SK-N-SH treated with all-trans-retinoic acid at 6 μM for 48 hours (cell line): ENCODE measurements around the gene SYNDIG1L.

Experiments
- ARNTL ChIP-seq: fragments of 450-650 bp; formaldehyde crosslinking; IDR thresholded peaks from 2 replicates; pipeline ENCODE4 v1.5.0; 2020; ENCODE audit warnings: low read depth, mild to moderate bottlenecking, moderate library complexity, borderline replicate concordance
- CSDC2 ChIP-seq: fragments of 250-450 bp; sonication (Bioruptor Pico); IDR thresholded peaks from 2 replicates; pipeline ENCODE4 v1.5.0; 2020; ENCODE audit warnings: mild to moderate bottlenecking, moderate library complexity
- CSRNP3 ChIP-seq: fragments of 250-450 bp; sonication (Bioruptor Pico); IDR thresholded peaks from 2 replicates; pipeline ENCODE4 v1.5.1; 2021; ENCODE audit warnings: mild to moderate bottlenecking, moderate library complexity
- GLIS3 ChIP-seq: fragments of 250-450 bp; sonication (Bioruptor Pico); IDR thresholded peaks from 2 replicates; pipeline ENCODE4 v1.5.0; 2020; ENCODE audit warnings: mild to moderate bottlenecking, moderate library complexity
- ISL1 ChIP-seq: fragments of 250-450 bp; sonication (Bioruptor Pico); IDR thresholded peaks from 2 replicates; pipeline ENCODE4 v2.1.2; 2022; ENCODE audit warnings: mild to moderate bottlenecking, moderate library complexity
- PATZ1 ChIP-seq: fragments of 250-450 bp; sonication (Bioruptor Pico); IDR thresholded peaks from 2 replicates; pipeline ENCODE4 v1.8.0; 2020; ENCODE audit warnings: mild to moderate bottlenecking, moderate library complexity, borderline replicate concordance
- SNAI2 ChIP-seq: fragments of 250-450 bp; sonication (Bioruptor Pico); IDR thresholded peaks from 2 replicates; pipeline ENCODE4 v1.5.0; 2020; ENCODE audit warnings: mild to moderate bottlenecking, moderate library complexity
- TCF4 ChIP-seq: fragments of 250-450 bp; sonication (Bioruptor Pico); IDR thresholded peaks from 2 replicates; pipeline ENCODE4 v1.8.0; 2021; ENCODE audit warnings: mild to moderate bottlenecking, moderate library complexity, borderline replicate concordance
- TOX ChIP-seq: fragments of 250-450 bp; sonication (Bioruptor Pico); IDR thresholded peaks from 2 replicates; pipeline ENCODE4 v1.8.0; 2021; ENCODE audit warnings: mild to moderate bottlenecking, moderate library complexity, borderline replicate concordance
- ZC3H10 ChIP-seq: fragments of 250-450 bp; sonication (Bioruptor Pico); IDR thresholded peaks from 2 replicates; pipeline ENCODE4 v1.5.1; 2021; ENCODE audit warnings: mild to moderate bottlenecking, moderate library complexity
- ZFP3 ChIP-seq: fragments of 250-450 bp; sonication (Bioruptor Pico); IDR thresholded peaks from 2 replicates; pipeline ENCODE4 v1.5.0; 2020; ENCODE audit warnings: mild to moderate bottlenecking, moderate library complexity
- ZFP30 ChIP-seq: fragments of 450-650 bp; formaldehyde crosslinking; IDR thresholded peaks from 2 replicates; pipeline ENCODE4 v1.5.0; 2022; ENCODE audit warnings: mild to moderate bottlenecking, moderate library complexity
- ZNF70 ChIP-seq: fragments of 450-650 bp; formaldehyde crosslinking; IDR thresholded peaks from 2 replicates; pipeline ENCODE4 v1.5.0; 2020; ENCODE audit warnings: mild to moderate bottlenecking, moderate library complexity
- TF ChIP-seq, protein P1 (sequence below): fragments of 250-450 bp; sonication (Bioruptor Pico); IDR thresholded peaks from 2 replicates; pipeline ENCODE4 v1.5.1; 2020; ENCODE audit warnings: low read depth, mild to moderate bottlenecking, moderate library complexity

- TF ChIP-seq CSRNP3 (CRISPR knock-in tag): no peak
- TF ChIP-seq ZFP30 (CRISPR knock-in tag): no peak
- TF ChIP-seq PATZ1 (CRISPR knock-in tag): no peak
- TF ChIP-seq ARNTL: no peak
- no peak for TF ChIP-seq TOX (CRISPR knock-in tag)
- TF ChIP-seq ZC3H10 (CRISPR knock-in tag): no peak
- no peak for TF ChIP-seq ZFP3 (CRISPR knock-in tag)
- TF ChIP-seq, protein P1, sequence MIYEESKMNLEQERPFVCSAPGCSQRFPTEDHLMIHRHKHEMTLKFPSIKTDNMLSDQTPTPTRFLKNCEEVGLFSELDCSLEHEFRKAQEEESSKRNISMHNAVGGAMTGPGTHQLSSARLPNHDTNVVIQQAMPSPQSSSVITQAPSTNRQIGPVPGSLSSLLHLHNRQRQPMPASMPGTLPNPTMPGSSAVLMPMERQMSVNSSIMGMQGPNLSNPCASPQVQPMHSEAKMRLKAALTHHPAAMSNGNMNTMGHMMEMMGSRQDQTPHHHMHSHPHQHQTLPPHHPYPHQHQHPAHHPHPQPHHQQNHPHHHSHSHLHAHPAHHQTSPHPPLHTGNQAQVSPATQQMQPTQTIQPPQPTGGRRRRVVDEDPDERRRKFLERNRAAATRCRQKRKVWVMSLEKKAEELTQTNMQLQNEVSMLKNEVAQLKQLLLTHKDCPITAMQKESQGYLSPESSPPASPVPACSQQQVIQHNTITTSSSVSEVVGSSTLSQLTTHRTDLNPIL (CRISPR knock-in tag): no peak
- no peak for TF ChIP-seq ISL1
- TF ChIP-seq SNAI2 (CRISPR knock-in tag): no peak
- TF ChIP-seq CSDC2 (CRISPR knock-in tag): no peak
- no peak for TF ChIP-seq GLIS3 (CRISPR knock-in tag)
- TF ChIP-seq TCF4: no peak
- no peak for TF ChIP-seq ZNF70 (CRISPR knock-in tag)
Measured at GRCh38 chr14:74429221-74429691, 3.2 kb upstream of the SYNDIG1L start.
